MM.1S (cell line): ENCODE results near the gene DENND4B.
"Not testable (repeated sequence)": the region's sequence is repeated elsewhere in the genome, so short reads cannot be mapped to it uniquely, and the experiment has no call there.

Experiments
- EZH2 ChIP-seq: fragments of 300-600 bp; sonication (generic); optimal IDR thresholded peaks from 2 replicates; pipeline ENCODE3; 2017; ENCODE audit warnings: low read depth, mild to moderate bottlenecking, antibody characterized with exemption, low read length, mixed read lengths
- TF ChIP-seq, protein P1 (sequence below): fragments of 300-600 bp; sonication (generic); IDR thresholded peaks from 2 replicates; pipeline ENCODE4 v1.5.1; 2016; ENCODE audit warnings: antibody characterized with exemption, low read length, mixed read lengths

GRCh38 chr1:153895866-153896265 lies 50.7 kb downstream of the DENND4B start:
- TF ChIP-seq, protein P1, sequence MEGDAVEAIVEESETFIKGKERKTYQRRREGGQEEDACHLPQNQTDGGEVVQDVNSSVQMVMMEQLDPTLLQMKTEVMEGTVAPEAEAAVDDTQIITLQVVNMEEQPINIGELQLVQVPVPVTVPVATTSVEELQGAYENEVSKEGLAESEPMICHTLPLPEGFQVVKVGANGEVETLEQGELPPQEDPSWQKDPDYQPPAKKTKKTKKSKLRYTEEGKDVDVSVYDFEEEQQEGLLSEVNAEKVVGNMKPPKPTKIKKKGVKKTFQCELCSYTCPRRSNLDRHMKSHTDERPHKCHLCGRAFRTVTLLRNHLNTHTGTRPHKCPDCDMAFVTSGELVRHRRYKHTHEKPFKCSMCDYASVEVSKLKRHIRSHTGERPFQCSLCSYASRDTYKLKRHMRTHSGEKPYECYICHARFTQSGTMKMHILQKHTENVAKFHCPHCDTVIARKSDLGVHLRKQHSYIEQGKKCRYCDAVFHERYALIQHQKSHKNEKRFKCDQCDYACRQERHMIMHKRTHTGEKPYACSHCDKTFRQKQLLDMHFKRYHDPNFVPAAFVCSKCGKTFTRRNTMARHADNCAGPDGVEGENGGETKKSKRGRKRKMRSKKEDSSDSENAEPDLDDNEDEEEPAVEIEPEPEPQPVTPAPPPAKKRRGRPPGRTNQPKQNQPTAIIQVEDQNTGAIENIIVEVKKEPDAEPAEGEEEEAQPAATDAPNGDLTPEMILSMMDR = not testable (repeated sequence)
- not testable (repeated sequence) for TF ChIP-seq EZH2
